GM18873 (cell line): Measurements from ENCODE around the gene DNAJB11.
"Not testable (repeated sequence)": the region's sequence is repeated elsewhere in the genome, so short reads cannot be mapped to it uniquely, and the experiment has no call there.

Experiments used
- ATAC-seq: cut with Tn5 transposase; IDR thresholded peaks from one replicate; pipeline ENCODE4 v1.9.1; 2021; ENCODE audit warnings: mild to moderate bottlenecking, moderate library complexity, moderate number of reproducible peaks; ENCODE audit not compliant: unreplicated experiment, low FRiP score

DNAJB11 gene

GRCh38 chr3:186614597-186615483 lies 44.3 kb downstream of the DNAJB11 start:
- ATAC-seq: no peak

- no peak for ATAC-seq
These were observed 45.7 kb downstream of the DNAJB11 start for GRCh38 chr3:186616299-186616617.

- ATAC-seq: peak; percentile 88
These were observed 46.8 kb downstream of the DNAJB11 start for GRCh38 chr3:186617036-186617946.

DNA sequence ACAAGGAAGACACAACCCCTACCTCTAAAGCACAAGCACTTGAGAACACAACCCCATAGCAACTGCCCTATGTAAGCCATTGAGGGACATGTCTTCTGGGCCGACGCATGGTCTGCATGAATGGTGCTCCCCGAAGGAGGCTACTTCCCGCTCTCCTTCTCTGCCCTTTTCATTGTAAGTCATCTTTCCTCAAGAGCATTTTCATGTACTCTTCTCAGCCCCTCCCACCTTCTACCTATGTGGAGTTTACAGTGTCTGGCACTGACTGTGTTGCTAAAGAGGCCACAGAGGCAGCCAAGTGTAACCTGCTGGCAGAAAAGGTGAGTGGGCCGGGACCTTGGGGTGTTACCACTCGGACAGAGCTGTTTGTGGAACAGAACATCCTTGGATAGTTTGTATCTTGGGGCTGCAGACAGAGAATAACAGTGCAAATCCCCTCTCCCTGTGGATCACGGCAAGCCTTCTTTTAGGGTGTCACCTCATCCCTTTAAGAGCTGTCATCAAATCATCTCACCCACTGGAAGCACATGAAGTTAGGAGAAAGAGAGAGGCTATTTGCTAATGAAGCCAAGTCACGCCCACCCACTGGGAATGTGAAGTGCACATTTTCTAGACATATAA lies 47.9 kb downstream of the DNAJB11 start:
- ATAC-seq: no peak

DNA sequence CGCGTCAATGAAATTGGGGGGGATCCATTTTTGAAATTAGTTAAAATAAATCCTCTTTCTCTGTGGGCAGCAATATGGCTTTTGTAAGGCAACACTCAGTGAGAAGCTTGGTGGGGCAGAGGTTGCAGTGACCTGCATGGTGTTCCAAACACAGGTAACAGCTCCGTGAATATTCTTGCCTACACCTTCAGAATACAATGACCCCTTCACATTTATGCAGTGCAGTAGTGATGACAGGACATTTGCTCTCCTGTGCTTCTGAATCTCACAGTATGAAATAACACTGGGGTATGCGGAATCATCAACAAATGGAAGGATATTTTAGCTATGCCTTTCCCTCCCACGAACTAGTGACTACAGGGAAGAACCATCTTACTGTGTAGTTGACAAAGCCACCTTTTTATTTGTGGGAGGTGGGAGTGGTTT lies 49.3 kb downstream of the DNAJB11 start:
- ATAC-seq: no peak

DNA sequence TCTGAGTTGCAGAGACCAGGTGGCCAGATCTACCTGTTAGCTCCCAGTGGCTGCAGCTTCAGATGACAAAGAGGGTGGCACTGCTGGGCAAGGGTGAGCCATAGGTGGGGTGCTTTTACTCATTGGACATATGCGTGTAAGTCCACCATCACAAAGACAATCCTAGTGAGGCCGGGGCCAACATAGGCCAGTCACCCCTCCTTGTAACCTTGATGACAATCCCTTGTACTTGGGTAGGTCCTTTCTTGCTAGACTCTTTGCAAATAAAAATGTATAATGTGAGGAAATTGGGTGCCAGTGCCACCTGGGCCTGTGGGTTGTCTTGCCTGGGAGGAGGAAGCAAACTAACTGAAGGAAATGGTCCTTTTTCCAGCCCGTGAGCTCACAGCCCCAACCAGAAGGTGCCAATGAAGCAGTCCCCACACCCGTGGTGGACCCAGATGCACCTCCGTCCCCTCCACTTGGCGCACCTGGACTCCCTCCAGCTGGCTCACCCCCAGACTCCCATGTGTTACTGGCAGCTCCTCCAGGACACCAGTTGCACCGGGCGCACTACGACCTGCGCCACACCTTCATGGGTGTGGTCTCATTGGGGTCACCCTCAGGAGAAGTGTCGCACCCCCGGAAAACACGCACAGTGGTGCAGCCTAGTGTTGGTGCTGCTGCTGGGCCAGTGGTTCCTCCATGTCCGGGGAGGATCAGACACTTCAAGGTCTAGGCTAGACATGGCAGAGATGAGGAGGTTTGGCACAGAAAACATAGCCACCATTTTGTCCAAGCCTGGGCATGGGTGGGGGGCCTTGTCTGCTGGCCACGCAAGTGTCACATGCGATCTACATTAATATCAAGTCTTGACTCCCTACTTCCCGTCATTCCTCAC lies 49.9 kb downstream of the DNAJB11 start:
- ATAC-seq: no peak

DNA sequence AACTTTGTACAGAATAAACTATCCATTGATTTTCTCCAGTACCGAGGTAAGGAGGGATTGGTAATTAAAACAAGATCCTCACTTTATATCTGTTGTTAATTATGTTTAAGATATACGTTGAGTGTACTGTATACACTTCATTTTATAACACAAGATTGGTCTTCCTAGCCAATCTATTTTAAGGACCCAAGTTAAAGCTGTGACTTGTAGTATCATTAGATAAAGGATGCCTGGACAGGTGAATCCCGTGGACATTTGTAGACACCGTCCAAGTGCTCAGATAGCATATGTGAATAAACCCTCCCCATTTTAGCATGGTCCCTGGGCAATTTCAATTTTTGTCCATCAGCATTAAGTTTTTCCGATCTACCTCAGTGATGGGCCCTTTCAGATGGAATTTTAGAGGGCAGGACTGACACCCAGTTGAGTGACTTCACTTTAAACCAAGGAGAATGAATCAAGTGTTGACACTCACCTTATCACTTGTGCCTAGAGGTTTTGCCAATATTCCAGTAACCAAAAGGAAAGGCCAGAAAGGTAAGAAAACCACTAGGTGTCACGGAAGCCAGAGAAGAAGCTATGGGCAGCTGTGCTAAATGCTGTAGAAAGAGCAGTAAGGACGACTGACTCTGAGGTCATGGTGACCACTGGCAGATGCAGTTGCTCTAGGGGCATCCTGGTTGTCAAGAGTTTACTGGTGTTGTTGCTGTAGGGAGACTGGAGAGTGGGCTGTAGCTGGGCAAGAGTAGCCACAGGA lies 51.6 kb downstream of the DNAJB11 start:
- ATAC-seq: no peak

GRCh38 chr3:186622651-186623310 lies 52.3 kb downstream of the DNAJB11 start:
- ATAC-seq: no peak

DNA sequence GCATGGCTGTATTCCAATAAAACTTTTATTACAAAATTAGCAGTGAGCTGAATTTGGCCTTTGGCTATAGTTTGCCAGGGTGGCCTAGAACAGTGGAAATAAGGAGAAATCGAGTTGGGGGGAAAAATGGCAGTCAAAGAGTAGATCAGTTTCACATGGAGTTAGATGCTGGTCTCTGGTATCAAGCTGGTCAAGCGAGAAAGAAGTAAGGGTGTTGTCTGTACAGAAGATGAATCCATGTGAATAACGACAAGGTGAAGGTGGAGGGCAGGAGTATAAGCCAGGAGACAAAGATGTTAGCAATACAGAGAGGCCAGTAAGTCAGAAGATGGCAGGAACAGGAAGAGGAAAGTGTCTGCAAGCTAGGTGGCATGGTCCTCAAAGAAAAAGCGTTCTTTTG lies 54.1 kb downstream of the DNAJB11 start:
- no peak for ATAC-seq

DNA sequence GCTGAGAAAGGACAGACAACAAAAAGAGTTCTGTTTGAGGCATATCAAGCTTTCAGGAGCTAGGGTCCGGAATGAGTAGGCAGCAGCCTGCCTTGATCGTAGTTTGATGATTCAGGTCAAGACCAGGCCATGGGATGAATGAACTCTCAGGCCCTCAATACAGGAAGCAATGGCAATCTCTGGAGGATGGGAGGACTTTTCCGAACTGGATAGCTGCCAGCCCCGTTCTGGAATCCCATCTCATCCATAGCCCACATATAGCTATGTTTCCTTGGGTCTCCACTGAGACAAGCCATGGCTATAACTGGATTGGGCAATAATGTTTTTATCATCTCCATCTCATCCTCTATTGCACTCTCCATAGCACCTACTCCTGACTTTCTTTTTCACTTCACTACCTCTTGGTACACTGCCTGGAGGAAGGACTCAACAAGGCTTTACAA lies 55.1 kb downstream of the DNAJB11 start:
- ATAC-seq: no peak

- ATAC-seq: no peak
These were observed 55.8 kb downstream of the DNAJB11 start for GRCh38 chr3:186626254-186626847.

DNA sequence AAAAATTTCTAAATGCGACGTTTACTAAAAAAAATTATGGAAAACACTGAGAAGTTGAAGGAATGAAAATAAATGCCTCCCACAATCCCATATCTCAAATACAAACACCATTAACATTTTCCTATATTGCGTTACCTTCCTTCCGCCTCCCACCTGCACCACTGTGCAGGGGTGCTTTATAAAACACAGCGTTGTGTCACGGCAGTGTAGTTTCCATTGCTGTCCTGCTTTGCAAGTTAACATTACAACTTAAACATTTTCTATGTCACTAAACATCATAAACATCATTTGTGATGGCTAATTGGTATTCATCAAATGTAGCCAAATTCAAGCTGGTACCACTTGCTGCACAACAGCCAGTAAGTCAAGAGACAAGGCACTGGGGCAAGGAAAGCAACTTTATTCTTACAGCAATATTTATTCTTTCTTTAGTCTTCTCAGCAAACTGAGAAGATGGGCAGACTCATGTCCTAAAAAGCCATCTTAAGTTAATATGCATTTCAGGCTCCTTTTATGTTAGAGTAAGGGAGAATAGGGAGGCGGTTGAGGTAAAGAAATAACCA lies 57.4 kb downstream of the DNAJB11 start:
- no peak for ATAC-seq

DNA sequence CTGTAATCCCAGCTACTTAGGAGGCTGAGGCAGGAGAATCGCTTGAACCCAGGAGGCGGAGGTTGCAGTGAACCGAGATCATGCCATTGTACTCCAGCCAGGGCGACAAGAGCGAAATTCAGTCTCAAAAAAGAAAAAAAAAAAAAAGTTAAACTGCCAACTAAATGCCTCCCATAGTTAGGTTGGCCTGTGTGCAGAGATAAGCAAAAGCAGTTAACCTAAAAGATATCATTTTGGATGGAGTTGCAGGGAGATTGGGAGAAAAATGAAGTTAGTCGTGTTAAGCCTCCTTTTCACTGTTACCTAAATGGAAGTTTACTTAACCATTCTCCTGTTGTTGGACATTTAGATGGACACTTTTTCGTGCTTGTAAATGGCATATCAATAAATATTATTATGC lies 58.2 kb downstream of the DNAJB11 start:
- ATAC-seq: no peak

DNA sequence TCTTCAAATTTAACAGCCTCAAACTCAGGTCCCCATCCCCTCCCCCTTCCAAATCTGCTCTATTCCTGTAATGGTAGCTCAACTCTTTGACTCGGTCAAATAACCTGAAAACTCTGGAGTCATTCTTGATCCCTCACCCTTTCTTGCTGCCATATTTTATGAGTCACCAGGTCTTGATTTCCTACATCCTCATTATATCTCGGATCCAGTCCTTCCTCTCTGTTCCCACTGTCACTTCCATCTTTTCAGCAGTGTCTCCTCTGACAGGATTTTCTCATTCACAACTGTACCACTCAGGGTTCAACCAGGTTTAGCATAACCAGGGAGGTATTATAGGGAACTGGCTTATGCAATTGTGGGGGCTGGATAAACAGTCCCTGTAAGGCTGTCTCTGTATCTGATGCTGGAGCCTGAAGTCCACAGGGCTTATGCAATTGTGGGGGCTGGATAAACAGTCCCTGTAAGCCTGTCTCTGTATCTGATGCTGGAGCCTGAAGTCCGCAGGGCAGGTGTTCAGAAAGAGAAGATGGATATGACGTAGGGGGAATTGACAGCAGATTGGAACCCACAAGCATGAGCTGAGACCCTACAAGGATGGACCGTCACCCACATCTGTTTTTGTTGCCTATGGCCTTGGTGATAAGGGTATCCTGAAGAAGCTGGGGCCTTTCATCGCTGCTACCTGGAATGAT lies 60.6 kb downstream of the DNAJB11 start:
- no peak for ATAC-seq

- ATAC-seq: no peak
These were observed 63.0 kb downstream of the DNAJB11 start for GRCh38 chr3:186633481-186633880.

- not testable (repeated sequence) for ATAC-seq
These were observed 63.7 kb downstream of the DNAJB11 start for GRCh38 chr3:186634207-186634606.
